NCI-H2029 (cell line): ENCODE data around the gene C1GALT1.
"Not testable (repeated sequence)": the region's sequence is repeated elsewhere in the genome, so short reads cannot be mapped to it uniquely, and the experiment has no call there.

Experiments
- DNase-seq: peaks from one replicate; lab custom pipeline; 2025; lab: John Stamatoyannopoulos, UW

C1GALT1 gene

GRCh38 chr7:7237201-7237977 lies 55.0 kb downstream of the C1GALT1 start:
- no peak for DNase-seq

DNA sequence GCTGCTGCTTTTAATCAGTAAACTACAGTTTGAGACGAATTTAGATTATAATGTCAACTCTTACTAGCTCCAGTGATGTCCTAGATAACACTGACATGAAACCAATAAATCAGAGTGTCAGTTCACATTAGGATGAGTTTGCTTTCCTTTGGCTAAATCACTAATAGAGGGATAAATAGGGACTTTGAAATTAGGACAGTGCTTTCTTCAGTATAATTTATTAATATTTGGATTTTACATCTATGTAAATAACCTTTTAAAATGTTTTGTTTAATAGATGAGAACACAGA lies 55.6 kb downstream of the C1GALT1 start:
- no peak for DNase-seq

DNA sequence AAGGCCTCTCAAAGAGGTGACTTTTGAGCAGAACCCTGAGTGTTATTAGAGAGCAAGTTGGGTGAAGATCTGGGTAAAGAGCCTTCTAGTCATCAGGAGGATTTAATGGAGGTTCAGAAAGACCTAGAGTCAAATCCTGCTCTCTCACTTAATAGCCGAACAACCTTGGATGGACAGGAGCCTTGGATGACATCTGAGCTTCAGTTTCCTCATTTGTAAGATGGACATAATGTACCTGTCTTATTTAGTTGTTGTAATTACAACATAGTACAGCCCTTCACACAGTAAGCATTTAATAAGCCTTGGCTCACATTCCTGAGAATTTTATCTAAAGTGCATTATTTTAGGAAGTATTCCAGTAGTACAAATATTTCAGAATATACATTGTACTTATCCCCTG lies 57.0 kb downstream of the C1GALT1 start:
- no peak for DNase-seq

DNA sequence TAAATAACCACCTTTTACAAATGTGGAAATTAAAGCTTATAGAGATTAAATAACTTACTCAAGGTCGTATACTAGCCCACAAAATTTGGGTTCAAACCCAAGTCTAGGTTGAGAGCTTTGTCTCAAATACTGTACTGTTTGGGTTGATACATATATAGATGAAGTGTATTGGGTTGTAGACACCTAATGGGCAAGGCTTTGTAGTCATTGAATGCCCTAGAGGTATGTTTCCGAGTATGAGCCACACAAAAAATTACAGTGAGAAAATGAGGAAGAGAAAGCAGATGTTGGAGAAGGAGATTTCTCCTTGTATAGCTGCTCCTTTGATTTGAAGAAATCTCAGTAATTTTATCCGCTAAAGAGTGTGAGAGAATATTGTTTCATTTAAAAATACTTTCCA lies 60.6 kb downstream of the C1GALT1 start:
- no peak for DNase-seq

GRCh38 chr7:7245233-7245632 lies 62.9 kb downstream of the C1GALT1 start:
- DNase-seq, result not testable (repeated sequence)

DNA sequence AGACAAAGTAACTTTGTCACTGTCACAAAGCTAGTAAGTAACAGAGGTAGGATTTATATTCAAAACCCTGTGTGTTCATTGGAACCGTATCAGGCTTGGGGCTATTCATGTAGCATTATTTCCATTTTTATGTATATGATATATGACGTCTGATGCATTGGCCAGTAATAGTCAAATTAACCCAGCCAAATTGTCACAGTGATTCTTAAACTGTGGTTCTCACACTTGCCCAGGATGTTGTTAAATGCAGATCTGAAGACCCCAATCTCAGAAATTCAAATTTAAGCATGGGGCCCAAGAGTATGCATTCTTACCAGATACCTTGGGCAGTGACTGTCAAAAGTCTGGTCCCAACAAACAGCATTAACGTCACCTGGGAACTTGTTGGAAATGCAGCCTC lies 63.9 kb downstream of the C1GALT1 start:
- DNase-seq, result no peak

- DNase-seq, result no peak
These were observed 65.3 kb downstream of the C1GALT1 start for GRCh38 chr7:7247658-7248057.

GRCh38 chr7:7249814-7250213 lies 67.5 kb downstream of the C1GALT1 start:
- DNase-seq, result no peak

GRCh38 chr7:7251742-7252141 lies 69.4 kb downstream of the C1GALT1 start:
- DNase-seq, result no peak

DNA sequence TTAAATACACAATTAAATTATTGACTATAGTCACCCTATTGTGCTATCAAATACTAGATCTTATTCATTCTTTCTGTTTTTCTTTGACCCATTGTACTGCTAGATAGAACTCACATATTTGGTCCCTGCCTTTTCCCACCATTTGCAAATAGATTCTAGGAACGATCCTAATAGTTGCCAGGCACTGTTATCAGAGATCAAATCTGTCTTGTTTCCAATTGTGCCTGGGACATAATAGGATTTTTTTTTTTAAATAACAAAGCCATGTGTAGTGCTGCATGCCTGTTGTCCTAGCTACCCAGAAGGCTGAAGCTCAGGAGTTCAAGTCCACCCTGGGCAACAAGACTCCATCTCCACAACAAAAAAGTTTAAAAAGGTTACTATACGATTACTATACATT lies 72.0 kb downstream of the C1GALT1 start:
- DNase-seq, result no peak

GRCh38 chr7:7254908-7255307 lies 72.6 kb downstream of the C1GALT1 start:
- DNase-seq, result no peak

DNA sequence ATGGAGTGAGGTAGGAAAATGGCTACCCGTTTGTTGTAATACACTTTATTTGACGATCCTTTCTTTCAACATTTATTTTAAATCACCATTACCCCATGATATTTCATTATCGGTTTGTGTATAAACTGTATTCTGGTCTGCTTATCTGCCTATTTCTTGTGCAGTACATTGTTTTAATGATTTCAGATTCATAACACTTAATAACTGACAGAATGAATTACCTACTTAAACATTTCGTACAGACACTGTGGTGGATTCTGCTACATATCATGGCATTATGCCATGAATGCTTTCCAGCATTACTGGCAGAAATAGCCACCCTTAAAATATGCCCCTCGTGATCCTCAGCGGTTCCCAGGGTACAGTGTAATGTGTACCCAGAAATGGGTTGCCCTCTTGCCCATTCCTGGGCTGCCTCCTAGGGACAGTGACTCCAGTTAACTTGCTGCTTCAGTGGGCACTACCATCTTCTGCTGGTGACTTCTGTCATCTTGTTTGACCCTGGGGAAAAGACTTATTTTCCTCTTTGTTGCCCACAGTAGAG lies 74.5 kb downstream of the C1GALT1 start:
- DNase-seq, result no peak

GRCh38 chr7:7257899-7258692 lies 75.8 kb downstream of the C1GALT1 start:
- no peak for DNase-seq

- DNase-seq, result no peak
These were observed 79.5 kb downstream of the C1GALT1 start for GRCh38 chr7:7261863-7262262.

DNA sequence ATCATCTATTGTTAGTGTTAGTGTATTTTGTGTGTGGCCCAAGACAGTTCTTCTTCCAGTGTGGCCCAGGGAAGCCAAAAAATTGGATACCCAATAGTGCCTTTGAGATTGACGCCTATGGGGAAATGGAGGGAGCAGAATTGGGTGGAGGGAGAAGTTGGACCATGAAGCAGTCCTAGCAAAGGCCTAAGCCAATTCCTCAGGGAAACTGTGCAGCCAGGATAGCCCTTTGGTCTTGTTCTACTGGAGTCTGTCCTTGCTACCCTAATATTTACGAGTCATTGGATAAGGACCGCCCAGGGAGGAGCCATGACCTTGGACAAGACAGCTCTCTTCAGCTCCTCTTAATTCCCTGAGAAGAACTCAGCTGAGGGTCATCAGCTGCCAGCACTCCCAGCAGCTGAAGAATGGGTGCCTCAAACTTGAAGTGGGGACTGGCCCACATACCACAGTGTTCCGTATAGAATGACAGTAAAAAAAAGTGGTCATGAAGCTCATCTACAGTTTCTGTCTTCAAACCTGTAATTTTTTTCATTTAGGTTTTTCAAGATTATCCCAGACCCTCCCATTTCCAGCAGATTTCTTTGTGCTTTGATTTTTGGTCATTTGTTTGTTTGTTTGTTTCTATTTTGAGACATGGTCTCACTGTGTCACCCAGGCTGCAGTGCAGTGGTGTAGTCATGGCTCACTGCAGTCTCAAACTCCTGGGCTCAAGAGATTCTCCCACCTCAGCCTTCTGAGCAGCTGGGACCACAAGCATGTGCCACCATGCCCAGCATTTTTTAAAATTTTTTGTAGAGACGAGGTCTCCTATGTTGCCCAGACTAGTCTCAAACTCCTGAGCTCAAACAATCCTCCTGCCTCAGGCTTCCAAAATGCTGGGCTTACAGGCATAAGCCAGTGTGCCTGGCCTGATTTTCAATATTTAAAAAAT lies 81.2 kb downstream of the C1GALT1 start:
- DNase-seq, result no peak

- DNase-seq, result no peak
These were observed 82.1 kb downstream of the C1GALT1 start for GRCh38 chr7:7264306-7265040.

- no peak for DNase-seq
These were observed 83.0 kb downstream of the C1GALT1 start for GRCh38 chr7:7265081-7266075.

- DNase-seq, result no peak
These were observed 84.0 kb downstream of the C1GALT1 start for GRCh38 chr7:7266257-7266881.

DNA sequence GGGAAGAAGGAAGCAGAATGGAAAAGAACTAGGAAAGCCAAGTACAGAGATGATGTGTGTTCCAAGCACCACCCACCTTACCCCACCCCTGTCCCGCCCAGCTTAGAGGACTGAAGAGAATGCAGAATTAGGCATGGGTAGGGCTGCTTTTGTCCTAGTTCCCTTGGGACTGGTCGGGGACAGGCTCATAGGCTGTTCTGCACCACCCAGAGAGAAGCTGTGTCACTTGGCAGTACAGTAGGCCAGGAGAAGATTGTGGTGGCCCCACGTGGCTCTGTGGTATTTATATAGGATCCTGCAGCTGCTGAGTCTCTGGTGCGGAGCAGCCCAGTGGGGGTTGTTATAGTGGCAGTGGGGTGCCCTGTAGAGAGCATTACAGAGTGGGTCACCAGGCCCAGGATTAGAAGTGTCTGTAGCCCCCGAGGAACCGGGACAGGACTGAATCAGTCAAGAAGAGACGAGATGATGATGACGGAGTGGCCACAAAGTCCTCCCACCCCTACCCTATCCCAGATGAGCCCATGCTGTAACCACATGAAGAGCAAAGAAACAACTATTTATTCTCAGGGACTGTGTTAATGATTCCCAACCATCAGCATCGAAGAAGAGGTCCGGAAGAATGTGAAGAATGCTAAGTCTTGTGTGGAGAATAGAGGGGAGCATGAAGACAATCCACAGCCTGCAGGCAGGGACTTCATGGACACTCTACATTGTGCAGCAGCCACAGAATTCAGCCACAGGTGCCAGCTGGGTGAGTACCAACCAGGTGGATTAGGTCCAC lies 88.9 kb downstream of the C1GALT1 start:
- no peak for DNase-seq
